NCI-H1092 (cell line): Measurements from ENCODE around the gene EXD3.

Experiments
- DNase-seq: peaks from one replicate; lab custom pipeline; 2025; lab: John Stamatoyannopoulos, UW

EXD3 gene

DNA sequence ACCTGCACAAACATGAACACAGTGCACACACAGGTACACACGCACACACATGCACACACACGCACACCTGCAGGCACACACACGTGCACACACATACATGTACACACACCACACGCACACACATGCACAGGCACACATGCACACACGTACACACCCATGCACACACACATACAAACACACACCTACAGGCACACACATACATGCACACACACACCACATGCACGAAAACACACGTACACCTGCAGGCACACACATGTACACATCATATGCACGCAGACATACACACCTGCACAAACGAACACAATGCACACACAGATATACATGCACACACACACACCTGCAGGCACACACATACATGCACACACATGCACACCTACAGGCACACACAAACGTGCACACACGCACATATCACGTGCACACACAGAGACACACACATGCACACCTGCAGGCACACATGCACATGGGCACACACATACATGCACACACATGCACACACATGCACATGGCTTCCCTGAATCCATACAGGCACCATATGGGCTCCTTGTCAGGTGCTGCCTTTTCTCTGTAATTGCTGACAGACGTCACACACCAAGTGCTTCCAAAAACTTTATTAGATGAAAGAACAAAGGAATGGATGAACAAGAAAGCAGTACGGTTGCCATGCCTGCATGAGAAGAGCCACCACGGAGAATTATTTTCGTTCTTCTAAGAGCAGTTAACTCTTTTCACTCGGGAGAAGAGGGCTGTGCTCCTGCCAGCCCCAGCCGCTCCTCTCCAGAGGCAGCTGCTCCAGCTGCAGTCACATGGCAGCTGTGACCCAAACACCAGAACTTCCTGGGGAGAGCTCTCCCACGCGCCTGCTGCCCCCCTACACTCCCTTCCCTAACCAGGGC lies 57.2 kb downstream of the EXD3 start:
- no peak for DNase-seq

DNA sequence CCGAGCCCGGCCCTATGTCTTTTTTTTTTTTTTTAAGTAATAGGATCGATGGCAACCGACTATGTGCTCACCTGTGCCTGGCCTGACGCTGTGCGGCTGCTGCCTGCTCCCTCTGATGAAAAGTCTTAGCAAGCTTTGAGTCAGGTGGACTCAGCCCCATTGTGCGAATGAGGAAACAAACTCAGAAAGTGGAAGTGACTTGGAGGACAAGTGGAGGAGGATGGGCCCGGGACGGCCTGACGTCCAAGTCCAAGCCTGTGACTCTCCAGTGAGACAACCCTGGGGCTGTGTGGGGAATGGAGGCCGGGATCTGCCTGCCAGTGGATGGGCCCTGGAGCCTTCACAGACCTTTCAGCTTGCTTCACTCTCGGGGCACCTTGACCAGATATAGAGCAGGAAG lies 57.9 kb downstream of the EXD3 start:
- DNase-seq, result no peak

DNA sequence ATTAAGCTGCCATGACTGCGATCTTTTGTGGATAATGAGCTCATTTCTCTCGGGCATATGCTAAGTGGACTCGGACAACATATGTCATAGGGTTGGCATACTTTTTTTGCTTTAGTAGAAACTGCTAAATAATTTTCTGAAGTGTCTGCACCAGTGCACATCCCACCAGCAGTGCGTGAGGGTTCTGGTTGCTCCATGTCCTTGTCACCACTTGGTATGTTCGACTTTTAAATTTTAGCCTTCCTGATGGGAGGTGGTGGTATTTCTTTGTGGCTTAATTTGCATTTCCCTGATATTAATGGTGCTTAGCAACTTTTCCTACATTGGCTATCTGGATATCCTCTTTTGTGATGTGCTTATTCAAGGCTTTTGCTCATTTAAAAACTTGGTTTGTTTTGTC lies 63.1 kb downstream of the EXD3 start:
- DNase-seq, result no peak

DNA sequence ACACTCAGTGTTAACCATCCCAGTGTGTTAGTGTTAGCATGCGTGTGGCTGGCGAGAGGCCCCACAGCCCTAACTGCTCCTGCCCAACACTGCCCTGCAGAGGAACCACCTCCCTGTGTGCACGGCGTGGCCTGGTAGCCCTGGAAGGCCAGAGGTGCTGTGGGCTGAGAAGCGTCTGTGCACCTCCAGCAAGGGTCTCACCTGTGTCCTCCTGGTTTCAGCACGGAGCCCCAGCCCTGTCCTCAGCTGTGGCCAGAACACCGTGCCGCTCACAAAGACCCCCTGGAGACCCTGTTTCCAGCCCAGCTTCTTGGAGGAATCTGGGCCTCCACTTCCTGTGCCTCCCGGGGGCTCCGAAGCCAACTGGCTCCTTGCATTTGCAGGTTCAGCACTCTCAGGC lies 64.8 kb downstream of the EXD3 start:
- no peak for DNase-seq

DNA sequence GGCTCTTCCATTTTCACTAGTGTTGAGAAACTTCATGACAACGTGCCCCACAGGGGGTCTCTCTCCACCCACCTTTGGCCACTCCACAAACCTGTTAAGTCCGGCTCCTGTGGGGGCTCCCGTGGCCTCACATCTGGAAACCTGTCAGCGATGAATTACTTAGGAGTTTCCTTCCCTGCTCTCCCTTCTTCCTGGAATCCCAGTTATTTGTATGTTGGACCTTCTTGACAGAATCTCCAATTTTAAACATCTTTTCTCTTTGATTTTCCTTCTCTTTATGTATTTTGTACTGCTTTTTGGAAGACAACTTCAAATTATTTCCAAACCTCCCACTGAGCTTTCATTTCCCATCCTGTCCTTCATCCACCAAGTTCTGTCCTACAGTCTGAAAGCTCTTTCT lies 65.8 kb downstream of the EXD3 start:
- DNase-seq, result no peak

DNA sequence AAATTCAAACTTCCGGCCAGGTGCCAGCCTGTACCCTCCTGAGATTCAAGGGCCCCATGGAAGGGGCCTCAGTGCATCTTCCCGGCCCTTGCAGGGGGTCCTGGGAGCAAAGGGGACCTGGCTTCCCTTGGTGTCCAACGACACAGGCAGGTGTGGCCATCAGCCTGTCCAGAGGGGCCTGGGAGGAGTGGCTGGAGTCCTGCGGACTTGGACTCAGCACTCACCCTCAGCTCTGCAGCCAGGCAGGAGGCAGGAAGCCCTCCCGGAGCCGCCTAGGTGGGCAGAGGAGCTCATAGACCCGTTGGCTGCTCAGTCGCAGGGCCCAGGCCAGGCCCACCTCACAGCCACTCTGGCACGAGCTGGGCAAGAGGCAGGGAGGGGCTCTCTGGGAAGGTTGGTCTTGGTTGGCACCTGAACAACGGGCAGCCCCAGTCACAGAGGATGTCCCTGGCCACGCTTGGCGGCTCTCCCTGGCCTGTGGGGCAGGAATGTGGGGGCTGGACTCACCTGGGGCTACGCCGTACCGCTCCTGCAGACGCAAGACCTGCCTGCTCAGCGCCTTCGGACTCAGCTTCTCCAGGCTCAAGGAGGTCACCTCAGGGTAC lies 67.1 kb downstream of the EXD3 start:
- DNase-seq, result no peak

DNA sequence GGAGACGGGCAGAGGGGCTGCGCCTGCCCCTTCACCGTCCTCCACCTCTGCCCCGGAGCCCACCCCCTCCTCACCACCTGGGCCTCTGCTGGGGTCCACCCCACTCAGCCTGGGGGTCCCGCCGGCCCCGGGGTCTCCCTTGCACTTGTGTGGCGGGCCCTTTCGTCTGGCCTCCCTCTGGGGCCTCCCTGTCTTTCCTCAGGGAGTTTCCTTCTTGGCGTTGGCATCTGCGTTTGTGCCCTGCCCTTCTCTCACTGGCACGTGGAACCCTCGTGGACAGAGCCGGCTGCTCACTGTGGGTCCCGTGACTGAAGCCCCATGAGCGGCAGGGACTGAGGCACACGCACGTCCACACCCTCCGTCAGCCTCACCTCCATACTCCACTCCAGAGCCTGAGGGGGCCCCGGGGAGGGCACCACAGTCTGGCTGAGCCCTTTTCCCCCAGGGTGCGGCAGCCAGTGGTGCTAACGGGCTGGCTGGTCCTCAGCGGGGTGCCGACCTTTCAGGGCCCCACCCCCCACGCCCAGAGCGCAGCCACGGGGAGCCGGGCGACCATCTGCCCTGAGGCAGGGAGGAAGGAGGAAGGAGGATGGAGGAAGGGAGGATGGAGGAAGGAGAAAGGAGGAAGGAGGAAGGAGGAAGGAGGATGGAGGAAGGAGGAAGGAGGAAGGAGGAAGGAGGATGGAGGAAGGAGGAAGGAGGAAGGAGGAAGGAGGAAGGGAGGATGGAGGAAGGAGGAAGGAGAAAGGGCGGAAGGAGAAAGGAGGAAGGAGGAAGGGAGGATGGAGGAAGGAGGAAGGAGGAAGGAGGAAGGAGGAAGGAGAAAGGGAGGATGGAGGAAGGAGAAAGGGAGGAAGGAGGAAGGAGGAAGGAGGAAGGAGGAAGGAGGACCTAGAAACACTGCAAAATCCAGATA lies 67.9 kb downstream of the EXD3 start:
- DNase-seq, result no peak

DNA sequence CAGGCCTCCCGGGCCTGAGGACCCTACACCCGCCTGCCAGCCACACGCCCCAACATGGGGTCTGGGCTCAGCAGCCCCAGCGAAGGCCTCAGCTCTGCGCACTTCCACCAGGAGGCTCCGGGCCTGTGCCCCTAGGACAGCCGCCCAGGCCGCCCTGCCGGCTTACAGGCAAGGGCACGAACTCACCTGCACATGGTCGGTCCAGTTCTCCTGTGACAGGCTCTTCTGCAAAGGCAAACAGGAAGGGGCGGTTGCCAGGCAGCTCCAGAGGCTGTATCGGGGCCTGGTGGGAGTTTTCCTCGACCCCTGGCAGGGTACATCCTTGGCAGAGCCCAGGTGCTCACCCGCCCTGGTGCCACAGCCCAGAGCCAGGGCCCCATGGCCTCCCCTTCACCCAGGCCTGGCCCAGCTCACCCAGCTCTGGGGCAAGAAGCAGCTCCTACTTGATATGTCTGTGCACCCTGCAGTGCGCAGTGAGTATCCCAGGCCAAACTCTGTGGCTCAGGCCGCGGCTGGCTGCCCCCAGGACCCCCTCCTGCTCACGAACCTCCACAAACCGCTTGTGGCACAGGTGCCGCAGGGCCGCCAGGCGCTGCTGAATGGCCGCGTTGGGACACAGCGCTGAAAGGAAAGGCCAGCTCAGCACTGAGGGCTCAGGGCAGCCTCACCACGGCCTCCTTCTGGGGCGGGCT lies 68.7 kb downstream of the EXD3 start:
- DNase-seq, result no peak

DNA sequence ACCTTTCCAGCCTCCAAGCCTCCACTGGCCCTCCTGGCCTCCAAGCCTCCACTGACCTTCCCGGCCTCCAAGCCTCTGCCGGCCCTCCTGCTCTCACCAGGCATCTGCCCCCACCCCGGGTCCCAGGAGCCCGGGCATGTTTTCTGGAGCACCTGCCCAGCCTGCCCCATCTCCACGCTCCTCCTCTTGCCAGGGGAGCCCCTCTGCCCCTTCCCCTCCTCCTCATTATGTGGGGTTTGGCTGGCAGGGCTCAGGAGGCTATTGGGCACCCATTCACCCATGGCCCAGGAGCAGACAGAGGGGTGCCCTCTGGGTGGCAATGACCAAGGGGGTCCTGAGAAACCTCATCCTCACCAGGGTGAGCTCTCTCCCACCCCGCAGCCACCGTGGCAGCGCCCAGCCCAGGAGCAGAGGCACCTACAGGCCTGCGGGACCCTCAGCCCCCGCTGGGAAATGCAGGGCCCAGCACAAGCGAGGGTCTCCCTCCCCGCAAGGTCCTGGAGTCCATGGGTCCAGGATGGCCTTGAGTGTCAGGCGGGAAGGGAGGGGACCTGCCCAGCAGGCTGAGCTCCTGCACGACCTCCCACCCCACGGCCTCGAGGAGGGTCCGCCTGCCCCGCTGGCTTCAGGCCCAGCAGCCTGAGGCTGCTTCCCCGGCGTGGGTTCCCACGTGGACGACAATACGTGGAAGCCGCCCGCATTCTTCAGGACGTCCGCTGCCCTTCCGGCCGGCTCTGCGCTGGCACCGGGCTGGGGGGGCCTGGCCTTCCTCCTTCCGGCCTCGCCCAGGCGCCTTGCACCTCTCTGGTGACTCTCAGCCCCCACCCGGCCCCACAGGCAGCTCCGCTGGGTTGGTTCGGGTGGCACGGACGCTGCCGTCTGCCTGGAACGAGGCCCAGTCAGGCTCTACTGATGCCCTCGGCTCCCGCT lies 69.5 kb downstream of the EXD3 start:
- DNase-seq, result no peak

DNA sequence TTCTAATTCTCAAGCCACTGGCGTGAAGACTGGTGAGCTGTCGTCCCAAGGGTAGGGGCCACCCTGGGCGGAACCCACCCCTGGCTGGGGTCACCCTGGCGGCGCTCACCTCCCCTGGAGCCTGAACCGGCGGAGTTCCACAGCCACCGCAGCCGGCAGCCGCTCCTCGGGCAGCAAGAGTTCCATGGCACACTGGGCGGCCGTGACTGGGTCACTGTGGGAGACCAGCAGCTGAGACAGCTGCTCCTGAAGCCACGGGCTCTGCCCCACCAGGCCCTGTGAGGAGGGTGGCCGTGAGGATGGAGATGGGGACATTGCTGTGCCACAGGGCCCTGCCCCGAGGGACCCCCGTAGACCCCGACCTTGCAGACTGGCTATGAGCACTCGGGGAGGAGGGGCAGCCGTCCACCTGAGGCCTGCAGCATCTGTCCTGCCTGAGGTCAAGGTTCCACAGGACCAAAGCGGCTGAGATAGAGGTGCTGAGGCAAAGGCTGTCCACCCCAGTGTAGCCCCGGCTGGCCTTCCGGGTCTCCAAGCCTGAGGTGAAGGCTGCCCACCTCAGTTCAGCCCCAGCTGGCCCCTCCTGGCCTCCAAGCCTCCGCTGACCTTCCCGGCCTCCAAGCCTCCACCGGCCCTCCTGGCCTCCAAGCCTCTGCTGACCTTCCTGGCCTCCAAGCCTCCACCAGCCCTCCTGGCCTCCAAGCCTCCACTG lies 70.3 kb downstream of the EXD3 start:
- no peak for DNase-seq

DNA sequence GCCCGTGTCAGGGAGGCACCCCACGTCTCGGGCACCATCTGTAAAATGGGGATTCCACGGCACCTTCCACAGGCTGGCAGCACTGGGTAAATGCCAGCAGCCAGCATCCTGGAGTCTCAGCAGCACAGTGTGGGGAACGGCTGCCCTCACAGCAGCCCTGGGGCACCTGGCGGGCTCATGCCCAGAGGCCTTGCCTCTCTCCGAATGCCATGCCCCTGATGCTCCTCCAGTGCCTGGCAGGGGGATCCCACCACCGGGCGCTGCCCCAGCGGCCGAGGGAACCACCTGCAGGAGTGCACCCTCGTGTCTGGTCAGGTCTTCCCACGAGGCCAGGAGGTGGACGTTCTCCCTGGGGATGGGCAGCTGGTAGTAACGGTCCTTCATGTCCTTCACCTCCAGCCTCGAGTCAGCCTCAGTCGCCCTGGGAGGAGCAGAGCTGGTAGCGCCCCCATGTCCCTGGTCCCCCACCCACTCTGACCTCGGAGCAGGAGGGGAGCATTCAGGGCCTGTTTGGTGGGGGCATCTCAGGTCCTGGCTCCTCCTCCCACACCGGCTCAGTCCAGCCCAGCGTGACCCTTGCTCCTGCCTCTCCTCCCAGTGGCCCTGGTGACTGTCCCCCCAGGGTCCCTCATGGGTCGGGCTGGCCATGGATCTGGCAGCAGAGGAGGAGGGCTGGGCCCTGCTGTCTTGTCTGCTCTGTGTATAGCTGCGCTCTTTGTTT lies 71.0 kb downstream of the EXD3 start:
- DNase-seq, result no peak

DNA sequence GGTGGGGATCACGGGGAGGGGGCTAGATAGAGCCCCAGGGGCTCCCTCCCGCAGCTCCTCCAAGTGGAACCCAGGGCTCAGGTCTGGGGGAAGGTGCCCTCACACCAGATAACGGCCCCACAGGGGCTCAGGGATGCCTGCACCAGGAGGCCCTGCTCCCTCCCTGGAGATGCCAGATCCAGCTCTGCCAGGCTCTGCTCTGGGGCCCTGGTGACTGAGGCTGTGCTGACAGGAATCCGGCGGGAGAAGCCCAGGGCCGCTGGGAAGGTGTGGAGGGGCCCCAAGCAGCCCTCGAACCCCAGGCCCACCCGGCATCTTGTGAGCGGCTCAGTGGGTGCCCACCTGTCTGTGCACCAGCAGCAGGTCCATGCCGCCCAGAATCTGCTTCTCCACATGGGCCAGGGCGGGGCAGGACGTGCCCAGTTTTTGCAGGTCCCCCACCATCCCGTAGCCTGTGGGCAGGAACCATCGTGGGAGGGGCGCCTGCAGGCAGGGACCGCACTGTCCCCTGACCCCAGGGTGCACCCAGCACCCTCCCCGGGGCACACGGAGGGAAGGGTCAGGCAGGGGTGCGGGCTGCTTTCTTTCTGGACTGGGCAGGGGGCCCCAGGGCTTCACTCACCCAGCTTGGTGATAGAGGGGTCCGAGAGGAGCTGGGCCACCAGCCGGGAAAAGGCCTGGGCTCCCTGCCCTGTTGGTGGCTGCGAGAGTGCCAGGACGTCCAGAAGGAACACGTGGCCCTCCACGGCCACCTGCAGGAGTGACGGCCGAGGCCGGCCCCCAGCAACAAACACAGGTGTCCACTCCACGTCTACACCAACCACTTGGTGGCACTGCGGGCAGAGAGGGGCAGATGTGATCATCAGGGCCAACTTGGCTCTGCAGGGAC lies 72.0 kb downstream of the EXD3 start:
- DNase-seq, result no peak

DNA sequence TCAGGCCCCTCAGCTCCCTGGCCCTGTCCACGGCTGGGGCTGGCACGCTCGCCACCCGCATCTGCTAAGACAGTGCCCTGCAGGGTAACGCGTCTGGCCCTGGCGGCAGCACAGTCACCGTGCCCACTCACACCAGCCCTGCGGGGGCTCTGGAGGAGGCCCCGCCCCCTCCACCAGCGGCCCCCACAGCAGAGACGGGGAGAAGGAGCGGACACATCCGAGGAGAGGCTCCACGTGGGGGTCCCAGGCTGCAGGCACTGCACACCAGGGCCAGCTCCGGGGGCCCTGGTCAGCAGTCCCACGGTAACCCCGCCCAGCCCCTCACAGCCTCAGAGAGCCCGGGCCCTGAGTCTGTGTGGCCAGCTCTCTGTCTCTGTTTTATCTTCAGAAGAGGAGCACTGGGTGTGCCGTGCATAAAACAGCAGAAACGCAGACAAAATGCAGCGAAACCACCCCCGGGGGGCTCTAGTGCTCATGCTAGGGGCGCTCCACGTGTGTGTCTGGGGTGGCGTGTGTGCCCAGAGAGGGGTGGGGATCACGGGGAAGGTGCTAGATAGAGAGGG lies 73.4 kb downstream of the EXD3 start:
- no peak for DNase-seq

DNA sequence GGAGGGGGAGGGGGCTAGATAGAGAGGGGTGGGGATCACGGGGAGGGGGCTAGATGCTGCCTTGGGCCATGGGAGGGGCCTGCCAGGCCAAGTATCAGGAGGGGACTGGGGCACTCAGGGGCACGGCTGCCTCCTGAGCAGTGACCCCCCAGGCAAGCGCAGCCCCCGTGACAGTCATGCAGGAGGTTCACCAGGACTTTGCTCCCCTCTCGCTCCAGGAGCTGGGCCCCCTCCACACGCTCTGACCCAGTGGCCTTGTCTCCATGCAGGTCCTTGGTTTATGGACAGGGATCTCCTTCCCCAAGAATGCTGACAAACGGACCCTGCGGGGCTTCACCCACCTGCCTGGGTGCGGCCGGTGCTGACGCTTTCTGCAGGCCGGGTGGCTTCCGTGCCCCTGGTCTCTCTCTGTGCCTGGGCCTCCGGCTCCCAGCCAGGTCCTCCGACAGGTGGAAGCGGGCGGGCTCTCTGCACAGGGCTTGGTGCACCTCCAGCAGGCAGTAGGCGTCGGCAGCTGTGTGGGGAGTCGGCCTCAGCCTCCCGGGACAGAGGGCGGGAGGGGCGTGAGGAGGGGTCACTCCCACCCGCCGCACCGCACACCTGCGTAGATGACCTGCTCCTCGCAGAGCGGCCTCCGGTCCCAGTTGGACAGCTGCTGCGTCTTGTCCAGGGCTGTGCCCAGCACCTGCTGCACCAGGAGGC lies 74.0 kb downstream of the EXD3 start:
- no peak for DNase-seq

DNA sequence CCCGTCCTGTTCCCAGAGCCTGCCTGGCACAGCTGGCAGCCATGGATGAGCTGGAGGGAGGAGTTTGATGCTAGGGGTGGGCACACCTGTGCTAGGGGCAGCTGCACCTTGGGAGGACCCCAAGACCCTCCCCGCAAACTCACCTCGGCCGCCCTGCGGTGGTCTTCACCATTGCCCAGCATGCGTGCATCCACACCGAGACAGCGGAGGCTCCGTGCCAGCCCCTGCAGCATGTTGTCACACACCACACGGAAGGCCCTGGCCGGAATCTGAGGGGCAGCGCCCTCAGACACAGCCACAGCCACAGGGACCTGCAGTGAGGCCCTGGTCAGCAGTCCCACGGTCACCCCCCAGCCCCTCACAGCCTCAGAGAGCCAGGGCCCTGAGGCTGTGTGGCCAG lies 75.0 kb downstream of the EXD3 start:
- no peak for DNase-seq

DNA sequence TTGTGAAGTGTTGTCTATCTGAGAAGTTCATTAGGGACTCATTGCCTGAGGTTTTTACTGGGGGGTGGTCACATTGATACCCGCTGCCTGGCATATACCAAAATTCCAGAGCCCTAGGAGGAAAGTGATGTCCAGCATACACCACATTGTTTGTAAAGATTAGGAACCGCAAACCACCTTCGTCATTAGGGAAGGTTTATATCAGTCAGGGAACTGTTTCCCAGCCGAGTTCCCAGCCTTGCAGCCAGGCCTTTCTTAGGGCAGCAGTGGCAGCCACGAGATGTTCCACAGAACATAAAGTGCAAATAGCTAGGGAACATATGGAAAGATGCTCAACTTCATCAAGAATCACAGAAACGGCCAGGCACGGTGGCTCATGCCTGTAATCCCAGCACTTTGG lies 80.5 kb downstream of the EXD3 start:
- no peak for DNase-seq

DNA sequence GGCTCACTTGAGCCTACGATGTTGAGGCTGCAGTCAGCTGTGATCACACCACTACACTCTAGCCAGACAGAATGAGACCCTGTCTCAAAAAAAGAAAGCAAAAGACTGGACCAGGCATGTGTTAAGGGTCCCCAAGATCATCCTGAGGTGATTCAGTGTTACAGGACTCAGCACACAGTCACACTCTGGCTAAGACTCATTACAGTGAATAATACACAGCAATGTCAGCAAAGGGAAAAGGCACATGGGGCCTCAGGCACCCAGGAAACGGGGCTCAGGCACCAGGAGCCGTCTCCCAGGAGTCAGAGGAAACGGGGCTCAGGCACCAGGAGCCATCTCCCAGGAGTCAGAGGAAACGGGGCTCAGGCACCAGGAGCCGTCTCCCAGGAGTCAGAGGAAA lies 81.7 kb downstream of the EXD3 start:
- no peak for DNase-seq
